Activated T-cell treated with anti-CD3 and anti-CD28 coated beads, Interleukin-2, amount 50 U/mL, for 48 hours (primary cell): ENCODE results near the gene COL8A1.
"Not testable (repeated sequence)": the region's sequence is repeated elsewhere in the genome, so short reads cannot be mapped to it uniquely, and the experiment has no call there.

Source experiments
- DNase-seq, 2 experiments: peaks; one replicate each; pipeline ENCODE4 v3.0.0-alpha.2; 2020

COL8A1 gene

DNA sequence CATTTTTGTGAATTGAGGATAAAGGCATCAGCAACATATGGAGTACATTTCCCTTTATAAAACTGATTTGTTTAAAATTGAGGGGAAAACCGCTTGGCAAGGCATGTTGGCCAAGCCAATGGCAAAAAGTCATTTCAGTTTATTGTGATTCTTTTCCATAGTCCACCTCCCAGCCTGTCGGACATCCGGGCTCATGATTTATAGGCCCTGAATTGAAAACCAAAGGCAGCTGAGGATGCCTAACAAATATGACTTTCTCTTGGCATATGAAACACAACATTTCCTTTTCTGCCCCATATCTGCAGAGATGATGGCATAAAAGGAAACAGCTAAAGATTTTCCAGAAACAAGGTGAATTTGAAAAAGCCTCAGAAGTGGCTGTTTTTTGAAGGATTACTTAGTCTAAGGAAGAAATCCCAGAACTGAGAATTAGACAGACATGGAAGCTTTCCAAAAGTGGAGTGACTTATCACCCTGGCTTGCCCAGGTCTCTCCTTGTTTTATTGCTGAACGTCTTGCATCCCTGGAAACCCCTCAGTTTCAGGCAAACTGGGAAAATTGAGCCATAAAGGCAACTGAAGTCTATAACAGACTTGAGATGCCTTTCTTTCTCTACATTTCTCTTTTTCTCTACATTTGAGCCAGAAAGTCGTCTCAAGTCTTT lies 74.0 kb downstream of the COL8A1 start:
- no peak for DNase-seq

DNA sequence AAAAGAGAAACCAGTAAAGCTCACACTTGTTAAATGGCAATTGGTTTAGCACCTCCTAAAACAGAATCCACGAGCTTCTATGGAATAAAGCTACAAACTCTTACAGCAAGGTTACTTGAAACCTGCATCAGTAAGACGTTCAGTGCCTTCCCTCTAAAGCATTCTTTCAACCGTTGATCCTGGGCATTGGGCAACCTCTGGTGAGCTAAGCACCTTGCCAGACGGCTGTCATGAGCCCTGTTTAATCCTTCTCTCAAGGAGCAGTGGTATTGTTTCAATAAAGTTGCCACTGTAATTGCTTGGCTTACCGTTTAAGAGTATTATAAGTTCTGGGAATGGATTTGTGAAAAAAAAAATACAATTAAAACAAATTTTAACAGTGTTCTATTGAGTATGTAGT lies 75.0 kb downstream of the COL8A1 start:
- no peak for DNase-seq

DNA sequence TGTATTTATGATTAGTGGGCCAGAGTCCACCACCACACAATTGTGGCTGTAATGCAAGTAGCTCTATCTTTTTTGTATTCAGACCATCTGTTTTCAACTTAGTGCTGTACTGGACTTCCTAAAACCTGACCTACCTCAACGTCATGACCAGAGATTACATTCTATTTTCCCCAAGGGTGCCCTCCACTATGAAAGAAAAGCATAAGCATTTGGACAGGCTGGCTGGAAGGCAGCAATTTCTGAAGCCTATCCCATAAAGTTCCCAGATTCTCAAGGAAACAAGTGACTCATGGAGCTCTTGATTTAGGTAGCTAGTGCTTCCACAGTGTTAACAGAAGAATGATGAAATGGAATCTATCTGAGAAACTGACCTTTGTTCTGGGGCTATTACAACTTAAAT lies 75.8 kb downstream of the COL8A1 start:
- no peak for DNase-seq

DNA sequence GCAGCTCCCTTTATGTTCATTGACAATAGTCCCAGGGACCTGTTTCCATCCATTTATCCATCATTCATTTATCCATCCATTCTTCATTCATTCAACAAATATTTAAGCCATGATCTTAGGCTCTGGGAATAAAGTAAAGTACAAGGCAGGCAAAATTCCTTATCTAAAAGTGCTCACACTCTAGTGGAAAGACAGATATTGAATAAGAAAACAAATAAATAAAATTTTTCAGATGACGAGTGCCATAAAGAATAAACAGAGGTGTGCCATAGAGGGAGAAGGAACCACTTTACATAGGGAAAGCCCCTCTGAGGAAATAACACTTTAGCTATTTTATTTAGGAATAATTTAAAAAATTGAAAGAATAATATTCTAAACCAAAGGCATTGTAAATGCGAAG lies 76.2 kb downstream of the COL8A1 start:
- no peak for DNase-seq

DNA sequence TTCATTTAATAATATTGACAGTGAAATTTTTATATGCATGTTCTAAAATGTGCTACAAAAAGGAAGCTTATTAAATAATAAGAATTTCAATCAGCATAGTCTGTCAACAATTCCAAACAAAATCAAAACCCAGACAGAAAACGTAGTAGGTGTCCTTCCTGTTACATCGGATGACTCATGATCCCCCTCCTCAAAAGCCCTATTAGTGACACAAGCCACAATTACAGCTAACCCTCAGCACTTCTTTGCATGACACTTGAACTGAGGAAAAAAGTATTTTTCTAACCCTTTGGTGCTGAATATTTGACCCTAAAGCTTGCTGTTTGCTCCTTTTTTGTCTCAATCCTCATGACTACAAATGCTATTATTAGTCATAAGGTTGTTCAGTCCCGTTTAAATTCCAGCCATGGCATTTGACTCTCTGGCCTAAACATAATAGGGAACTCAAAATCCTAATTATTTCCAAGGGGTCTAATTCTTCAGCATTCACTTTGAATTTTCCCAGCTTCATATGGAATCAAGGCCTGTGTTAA lies 78.1 kb downstream of the COL8A1 start:
- DNase-seq: no peak

DNA sequence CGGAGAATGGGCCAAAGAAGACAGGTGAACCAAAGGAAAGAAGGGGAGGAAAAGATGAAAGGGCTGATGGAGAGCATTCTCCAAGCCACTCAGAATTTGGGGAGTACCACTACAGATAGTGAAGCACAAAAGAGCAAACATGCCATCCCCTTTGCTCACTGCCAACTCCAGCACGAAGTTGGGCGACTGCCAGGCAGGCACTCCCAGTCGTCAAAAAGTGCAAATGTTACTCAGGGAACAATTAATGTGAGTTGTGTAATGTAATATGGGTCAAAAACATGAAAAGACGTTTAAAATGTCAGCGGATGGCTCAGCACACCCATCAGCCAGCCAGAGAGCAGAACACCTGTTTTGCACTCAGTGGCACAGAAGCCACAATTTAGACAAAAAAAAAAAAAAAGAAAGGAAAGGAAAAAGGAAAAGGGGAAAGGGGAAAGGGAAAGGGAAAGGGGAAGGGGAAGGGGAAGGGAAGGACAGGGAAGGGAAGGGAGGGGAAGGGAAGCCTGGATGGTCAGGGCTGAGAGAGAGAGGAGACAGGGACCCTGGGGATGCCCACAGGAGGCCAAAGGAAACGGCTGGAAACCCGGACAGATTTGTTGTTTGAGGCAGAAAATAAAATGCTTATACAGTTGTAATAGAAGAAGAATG lies 82.7 kb downstream of the COL8A1 start:
- DNase-seq: no peak

DNA sequence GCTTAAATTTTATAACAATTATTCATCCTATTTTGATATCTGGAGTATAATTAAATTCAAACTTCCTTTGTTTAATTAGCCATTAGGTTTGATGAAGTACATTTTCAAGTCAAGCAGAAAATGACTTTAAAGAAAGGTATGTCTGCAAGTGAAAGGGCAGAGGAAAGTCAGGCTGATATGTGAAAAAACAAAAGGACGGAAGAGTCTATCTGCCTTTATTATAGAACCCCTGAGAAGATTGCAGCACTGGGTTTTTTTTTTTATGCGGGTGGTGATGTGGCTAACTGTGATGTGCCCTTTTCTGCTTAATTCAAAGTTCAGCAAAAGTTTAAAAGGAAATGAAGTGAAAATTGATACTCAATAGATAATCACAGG lies 83.2 kb downstream of the COL8A1 start:
- DNase-seq: no peak

DNA sequence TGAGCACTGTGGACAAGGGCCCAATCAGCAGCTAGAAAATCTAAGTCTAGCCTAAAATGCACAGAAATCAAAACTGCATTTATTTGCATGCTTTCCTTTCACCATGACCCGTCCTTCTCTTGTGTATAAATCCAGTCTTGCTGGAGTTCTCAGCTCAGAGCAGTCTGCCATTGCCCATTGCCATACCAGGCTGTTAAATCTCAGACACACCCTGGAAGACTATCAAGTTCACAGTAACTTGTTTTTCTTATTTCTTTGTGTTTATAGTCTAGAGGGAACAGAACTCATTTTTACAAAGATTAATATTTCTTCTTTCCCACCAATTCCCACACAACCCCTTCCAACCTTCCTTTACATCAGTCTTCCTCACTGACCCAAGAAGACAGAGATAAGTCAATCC lies 85.9 kb downstream of the COL8A1 start:
- DNase-seq: no peak

DNA sequence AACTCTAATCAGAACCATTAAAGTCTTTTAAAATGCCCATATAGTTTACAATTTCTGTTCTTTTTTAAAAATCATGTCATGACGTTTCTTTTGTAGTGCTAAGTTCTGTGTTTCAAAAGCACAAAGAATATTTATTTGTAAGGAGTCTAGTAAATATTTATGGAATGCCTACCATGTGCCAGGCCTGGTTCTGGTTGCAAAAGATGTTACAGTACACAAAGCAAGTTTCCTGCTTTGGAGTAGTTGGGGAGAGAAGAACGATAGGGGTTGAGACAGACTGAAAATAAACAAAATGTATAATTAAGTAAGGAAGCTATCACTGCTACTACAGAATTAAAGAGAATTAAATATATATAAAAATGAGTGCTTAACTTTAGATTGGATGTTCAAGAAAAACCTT lies 92.5 kb downstream of the COL8A1 start:
- DNase-seq: no peak

DNA sequence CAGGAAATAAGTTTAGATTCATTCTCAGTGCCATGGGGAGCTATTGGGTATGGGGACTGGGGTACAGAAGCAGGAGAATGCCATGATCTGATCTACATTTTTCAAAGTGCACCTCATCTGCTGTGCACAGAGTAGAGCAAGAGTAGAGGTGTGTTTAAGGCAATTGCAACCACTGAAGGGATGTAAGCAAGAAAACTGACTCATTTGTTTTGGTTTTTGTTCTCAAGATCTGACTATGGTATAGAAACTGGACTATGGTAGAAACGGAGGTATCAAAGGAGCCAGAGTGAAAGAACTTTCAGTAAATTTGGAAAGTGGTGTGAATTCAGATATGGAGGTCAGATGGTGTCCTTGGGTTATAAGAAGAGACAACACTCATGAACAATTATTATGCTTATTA lies 93.1 kb downstream of the COL8A1 start:
- no peak for DNase-seq

DNA sequence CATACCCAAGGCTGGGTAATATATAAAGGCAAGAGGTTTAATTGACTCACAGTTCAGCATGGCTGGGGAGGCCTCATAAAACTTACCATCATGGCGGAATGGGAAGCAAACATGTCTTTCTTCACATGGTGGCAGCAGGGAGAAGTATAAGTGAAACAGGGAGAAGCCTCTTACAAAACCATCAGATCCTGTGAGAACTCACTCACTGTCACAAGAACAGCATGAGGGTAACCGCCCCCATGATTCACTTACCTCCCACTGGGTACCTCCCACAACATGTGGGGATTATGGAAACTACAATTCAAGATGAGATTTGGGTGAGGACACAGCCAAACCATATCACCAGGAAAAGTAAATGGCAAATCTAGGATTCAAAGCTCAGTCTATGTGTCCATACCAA lies 102.0 kb downstream of the COL8A1 start:
- not testable (repeated sequence) for DNase-seq

DNA sequence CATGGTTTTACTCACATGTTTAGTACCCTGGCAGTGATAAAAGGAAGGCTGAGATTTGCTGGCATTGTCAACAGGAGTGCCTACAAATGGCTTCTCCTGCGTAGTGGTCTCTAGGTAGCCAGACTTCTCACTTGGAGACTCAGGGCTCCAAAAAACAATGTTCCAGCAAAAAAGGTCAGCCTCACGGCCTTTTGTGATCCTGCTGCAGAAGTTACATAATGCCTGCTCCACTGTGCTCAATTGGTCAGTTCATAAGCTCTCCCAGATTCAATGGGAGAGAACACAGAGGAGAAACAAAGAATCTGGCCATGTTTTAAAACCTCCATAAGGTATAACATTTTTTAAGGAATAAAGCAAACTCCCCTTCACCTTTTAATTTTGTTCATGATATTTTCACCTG lies 103.2 kb downstream of the COL8A1 start:
- no peak for DNase-seq

DNA sequence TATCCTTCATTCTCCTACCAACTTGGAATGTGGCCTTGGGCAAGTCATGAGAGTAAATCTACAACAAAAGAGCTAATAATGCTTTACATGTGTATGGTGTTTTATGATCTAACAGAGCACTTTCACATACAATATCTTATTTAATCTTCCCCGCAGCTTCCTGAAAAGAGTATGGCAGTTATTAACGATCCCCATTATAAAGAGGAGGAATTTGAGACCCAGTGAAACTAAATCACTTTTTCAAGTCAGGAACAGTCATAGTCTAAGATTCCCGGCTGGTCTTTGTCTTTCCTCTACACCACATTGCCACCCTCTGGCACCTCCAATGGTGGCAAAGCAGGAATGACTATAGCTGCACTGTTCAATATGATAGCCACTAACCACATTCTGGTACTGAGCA lies 109.5 kb downstream of the COL8A1 start:
- DNase-seq: no peak

DNA sequence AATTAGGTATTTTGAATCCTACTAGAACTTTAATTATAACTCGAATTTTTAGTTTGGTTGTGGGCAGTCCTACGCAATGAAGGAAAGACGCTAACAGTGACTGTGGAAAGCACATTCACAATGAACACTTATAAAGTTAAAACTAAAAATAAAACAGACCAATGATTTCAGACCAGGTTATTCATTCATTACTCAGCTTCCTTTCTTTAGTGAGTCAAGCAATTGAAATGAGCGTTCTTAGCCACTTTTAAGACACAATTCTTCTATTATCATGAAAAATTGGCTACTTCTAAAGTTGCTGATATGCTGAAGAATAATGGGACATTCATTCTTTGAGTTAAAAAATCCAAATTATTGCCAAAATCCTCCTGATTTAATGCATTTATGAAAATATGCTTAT lies 113.3 kb downstream of the COL8A1 start:
- no peak for DNase-seq

DNA sequence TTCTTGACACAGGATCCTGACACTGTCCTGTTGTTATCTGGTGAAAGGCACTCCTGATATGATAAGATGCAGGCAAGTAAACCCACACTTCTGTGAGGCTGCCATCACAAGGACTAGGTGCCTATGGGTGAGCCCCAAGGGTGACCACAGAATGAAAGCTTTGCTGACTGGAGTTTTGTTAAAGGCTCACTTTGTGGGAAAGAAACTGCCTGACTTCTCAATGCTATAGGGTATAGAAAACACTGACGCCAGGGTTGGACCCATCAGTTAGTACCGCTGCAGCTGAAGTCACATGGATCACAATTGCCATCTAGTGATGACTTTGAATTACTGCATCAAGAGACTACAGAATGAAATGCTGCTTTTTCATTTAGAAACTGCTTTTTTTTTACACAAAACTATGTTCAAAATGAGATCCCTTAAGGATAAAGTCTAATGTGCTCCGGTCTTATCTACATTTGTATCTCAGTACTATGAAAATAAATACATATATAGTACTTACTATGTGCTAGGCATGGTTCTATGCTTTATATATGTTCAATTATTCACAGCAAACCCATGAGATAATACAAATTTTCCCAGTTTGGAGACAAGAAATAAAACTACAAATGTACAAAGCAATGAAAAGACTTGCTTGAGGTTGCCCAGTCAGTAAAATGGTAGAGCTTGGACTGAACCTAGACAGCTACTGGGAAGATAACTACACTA lies 115.0 kb downstream of the COL8A1 start:
- peak; percentile 21 to 30 for DNase-seq

DNA sequence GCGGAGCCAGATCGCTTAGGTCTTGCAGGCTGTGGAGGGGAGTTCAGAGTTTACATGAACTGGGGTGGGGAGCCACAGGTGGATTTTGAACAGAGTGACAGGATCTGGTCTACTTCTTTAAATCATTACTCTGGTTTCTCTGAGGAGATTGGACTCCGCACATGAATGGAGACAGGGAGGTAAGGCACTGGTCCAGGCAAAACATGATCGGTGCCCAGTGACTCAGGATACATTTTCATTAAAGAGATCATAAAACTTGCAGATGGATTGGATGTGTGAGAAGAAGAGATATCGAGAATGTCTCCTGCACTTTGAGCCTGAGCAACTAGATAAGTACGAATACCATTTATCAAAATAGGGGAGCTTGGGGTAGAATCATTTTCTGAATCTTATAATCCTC lies 117.4 kb downstream of the COL8A1 start:
- no peak for DNase-seq

DNA sequence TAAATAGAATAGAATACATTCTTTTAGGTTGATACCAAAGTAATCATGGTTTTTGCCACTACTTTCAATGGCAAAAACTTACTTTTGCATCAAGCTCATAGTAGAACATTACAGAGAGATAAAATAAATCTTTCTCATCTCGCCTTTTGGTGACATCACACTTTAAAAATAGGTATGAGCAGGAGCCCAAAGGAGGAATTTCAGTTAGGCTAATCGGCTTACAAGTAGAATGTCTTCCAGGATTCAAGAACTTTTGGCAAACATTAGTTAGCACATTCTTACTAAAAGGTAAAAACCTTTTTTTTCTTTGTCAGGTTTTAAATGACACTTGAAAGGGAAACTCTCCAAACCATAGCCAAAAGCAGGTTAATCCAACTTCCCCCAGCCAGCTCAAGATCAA lies 119.6 kb downstream of the COL8A1 start:
- DNase-seq: no peak

DNA sequence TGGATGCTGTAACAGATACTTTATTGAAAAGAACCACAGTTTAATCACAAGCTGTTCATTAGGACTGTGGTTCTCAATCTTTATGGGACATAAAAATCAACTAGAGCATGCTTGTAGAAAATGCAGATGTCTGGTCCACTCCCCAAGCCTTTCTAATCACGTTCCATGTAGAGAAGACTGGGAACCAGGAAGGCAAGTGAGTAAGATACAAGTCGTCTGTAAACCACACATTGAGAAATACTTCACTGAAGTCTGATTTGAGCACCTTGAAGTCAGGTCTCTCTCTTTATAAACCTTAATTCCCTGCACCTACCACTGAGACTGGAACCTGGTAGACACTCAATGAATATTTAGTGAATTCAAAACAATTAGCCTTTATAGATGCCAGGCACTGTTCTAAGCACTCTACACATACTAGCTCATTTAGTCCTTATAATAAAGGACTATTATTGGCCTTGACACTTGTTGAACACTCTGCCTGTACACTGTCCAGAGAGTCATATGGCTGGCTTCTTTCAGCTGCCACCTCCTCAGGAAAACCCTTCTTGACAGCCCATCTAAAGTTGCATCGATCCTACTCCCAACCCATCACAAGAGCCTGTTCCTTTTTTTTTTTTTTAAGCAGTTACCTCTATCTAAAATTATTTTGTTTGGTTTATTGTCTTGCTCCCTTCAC lies 120.2 kb downstream of the COL8A1 start:
- no peak for DNase-seq

DNA sequence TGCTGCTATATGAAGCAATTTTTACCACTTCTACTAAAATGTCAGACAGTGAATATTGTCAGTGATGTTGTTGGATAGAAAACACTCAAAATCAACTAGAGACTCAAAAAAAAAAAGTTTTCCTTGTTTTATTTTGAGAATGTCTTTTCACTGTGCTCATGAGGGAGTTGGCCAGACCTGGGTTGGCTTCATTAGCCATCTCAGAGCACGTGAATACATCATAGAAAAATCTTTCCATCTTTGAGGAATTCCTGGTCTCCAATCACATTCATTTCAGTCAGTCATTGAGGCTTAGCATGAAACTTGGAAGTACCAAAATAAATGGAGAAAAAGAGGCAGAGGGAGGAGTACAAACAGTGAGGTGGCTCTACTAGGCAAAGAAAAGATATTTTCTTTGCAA lies 121.6 kb downstream of the COL8A1 start:
- no peak for DNase-seq

DNA sequence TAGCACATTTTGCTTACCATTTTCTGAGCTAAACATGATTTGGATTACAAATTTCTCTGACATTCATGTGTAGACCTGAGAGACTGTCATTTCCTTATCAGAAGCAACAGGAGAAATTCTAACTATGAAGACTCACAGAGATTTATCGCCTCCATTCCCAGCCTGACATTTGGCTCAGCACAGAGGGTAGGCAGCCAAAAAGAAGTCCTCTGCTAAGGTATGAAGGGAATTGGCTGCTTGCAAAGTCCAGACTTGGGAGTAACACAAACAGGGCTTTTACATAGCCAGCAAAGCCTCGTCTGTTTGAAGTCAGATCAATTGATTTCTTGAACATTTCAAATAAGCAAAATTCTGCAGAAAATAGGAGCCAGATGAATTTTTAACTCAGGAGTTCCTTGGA lies 122.2 kb downstream of the COL8A1 start:
- no peak for DNase-seq

DNA sequence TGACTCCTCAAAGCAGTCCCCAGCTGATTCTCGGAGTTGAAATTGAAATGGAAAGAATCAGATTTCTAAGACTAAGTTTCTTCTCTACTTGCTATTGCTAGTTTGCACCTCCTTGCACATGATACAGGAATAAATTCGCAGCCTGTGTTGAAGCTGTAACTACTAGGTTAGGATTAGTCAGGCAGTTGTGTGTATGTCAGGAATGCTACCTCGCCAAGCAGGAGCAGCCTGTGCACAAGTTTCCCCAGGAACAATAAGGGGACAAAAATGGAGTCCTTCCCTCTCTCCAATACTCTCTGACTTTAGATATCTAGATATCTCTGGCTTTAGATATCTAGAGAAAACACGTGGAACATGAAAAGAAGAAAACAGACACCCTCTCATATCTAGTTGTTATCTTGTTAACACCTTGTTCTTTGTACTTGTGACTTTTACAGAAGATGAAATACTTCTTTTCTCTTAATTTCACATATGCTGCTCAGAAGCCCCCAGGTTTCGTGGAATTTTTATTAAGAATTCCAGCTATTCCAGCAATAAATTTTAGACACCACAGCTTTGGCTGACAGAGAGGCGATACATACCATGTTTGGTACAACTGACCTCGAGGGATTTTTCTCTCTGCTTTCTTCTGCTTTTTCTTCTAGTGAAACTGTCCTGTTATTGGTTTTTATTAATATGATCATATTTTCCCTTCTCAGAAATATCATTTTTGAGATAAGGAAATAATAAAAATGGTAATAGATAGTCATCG lies 123.2 kb downstream of the COL8A1 start:
- DNase-seq: no peak

DNA sequence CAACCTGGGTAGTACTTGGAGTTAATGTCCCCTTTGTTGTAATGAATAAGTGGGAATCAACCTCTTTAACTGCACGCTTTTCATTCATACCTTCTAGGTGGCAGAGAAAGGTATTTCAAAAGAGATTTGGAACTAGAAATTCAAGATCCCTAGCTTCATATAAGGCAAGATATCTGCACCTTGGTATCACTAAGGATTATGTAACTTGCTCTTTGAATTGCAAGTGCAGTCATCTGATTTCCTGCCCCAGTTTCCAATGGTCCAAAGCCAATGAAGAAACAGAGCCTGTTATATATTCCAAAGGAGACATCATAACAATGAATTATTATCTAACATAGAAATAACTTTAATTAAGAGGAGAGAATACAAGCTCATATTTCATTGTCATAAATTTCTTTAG lies 124.5 kb downstream of the COL8A1 start:
- no peak for DNase-seq

DNA sequence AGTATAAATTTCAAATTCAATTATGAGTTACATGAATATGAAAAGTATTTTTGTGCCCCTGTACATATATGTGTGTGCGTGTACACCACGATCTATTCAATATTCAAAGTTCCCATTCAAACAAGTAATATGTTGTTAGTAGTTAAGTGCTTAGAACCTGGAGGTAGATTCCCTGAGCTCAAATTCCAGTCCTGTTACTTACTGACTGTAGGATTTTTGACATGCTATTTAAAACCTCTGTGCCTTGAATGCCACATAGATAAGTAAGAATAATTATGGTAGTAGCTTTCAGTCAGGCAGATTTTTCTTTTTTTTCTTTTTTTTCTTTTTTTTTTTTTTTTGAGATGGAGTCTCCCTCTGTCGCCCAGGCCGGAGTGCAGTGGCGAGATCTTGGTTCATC lies 126.0 kb downstream of the COL8A1 start:
- no peak for DNase-seq
